Stimulated activated CD8-positive, alpha-beta memory T cell treated with anti-CD3 and anti-CD28 coated beads, Interleukin-7, amount 100 ng/mL, for 1 hour (primary cell): Measurements from ENCODE around the gene OSMR.
"Not testable (repeated sequence)": the region's sequence is repeated elsewhere in the genome, so short reads cannot be mapped to it uniquely, and the experiment has no call there.

Experiments used
- DNase-seq, 2 donors: peaks; one replicate each; pipeline ENCODE4 v3.0.0-alpha.2; 2020; ENCODE audit warnings: low read depth in 2 of 2

The OSMR gene

GRCh38 chr5:38831117-38831516 lies 14.7 kb upstream of the OSMR start:
- DNase-seq = no peak

- DNase-seq = no peak
Observed at GRCh38 chr5:38831909-38832308, 13.9 kb upstream of the OSMR start.

GRCh38 chr5:38832810-38833209 lies 13.0 kb upstream of the OSMR start:
- DNase-seq = no peak

- no peak for DNase-seq
Observed at GRCh38 chr5:38835887-38836286, 9.9 kb upstream of the OSMR start.

- DNase-seq = no peak
Observed at GRCh38 chr5:38837416-38837815, 8.4 kb upstream of the OSMR start.

- no peak for DNase-seq
Observed at GRCh38 chr5:38837932-38838331, 7.9 kb upstream of the OSMR start.

GRCh38 chr5:38843665-38844064 lies 2.1 kb upstream of the OSMR start:
- no peak for DNase-seq

GRCh38 chr5:38846379-38847011 lies 683 bp downstream of the OSMR start:
- no peak for DNase-seq

- no peak for DNase-seq
Observed at GRCh38 chr5:38847559-38848347, 1.9 kb downstream of the OSMR start.

- DNase-seq = no peak
Observed at GRCh38 chr5:38848637-38849036, 2.8 kb downstream of the OSMR start.

GRCh38 chr5:38851640-38852039 lies 5.8 kb downstream of the OSMR start:
- DNase-seq = not testable (repeated sequence)

GRCh38 chr5:38853753-38854470 lies 8.1 kb downstream of the OSMR start:
- DNase-seq = no peak

GRCh38 chr5:38854907-38855306 lies 9.1 kb downstream of the OSMR start:
- no peak for DNase-seq

GRCh38 chr5:38856660-38857059 lies 10.8 kb downstream of the OSMR start:
- no peak for DNase-seq

GRCh38 chr5:38858839-38859238 lies 13.0 kb downstream of the OSMR start:
- no peak for DNase-seq

- DNase-seq = not testable (repeated sequence)
Observed at GRCh38 chr5:38861986-38862770, 16.4 kb downstream of the OSMR start.

GRCh38 chr5:38866362-38867031 lies 20.7 kb downstream of the OSMR start:
- no peak for DNase-seq

GRCh38 chr5:38867032-38867398 lies 21.2 kb downstream of the OSMR start:
- no peak for DNase-seq

GRCh38 chr5:38867416-38867815 lies 21.6 kb downstream of the OSMR start:
- DNase-seq = no peak

GRCh38 chr5:38870595-38870994 lies 24.8 kb downstream of the OSMR start:
- no peak for DNase-seq

GRCh38 chr5:38871058-38871605 lies 25.3 kb downstream of the OSMR start:
- DNase-seq = no peak
